HG03575 (cell line): ENCODE results near the gene PRR11.
"Not testable (repeated sequence)": the region's sequence is repeated elsewhere in the genome, so short reads cannot be mapped to it uniquely, and the experiment has no call there.

ENCODE experiments used
- ATAC-seq: cut with Tn5 transposase; IDR thresholded peaks from one replicate; pipeline ENCODE4 v1.9.1; 2021; ENCODE audit not compliant: unreplicated experiment, insufficient number of reproducible peaks, low FRiP score; ENCODE audit errors: extremely low read depth

The PRR11 gene

DNA sequence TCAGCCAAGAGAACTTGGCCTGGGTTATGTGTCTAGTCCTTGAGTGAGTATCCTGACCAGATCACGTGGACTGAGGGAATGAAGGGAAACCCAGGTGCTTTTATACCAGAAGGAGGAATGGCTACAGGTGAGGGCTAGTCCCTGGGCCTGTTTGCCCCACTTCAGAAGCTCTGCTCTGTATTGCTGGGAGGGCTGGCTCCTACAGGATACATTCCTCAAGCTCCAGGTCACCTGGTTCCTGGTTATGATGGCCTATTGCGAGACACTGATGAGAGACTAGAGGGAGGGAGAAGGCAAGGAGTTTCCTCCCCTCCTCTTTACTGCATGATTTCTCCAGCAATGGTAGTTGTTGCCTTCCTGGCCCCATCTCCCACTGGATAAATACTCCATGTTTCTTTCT, 35.3 kb downstream of the PRR11 start:
- ATAC-seq = no peak

GRCh38 chr17:59193336-59193862, 37.9 kb downstream of the PRR11 start:
- ATAC-seq = no peak

DNA sequence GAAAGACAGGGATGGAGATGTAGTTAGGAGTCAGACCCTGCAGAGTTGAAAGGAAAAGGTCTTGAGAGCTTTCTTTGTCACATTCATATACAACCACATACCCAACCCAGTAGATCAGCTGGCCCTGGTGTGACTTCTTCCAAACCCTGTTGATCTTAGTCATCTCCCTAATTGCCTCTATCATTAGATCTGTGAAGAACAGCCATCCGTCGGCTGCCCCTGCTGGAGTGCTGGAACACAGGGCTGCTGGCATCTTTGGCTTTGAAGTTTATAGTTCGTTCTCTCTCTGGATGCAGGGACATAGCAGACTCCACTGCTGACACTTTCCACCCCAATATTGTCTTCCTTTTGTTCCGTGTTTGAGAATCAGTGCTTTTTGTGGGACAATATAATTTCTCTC, 43.9 kb downstream of the PRR11 start:
- no peak for ATAC-seq

DNA sequence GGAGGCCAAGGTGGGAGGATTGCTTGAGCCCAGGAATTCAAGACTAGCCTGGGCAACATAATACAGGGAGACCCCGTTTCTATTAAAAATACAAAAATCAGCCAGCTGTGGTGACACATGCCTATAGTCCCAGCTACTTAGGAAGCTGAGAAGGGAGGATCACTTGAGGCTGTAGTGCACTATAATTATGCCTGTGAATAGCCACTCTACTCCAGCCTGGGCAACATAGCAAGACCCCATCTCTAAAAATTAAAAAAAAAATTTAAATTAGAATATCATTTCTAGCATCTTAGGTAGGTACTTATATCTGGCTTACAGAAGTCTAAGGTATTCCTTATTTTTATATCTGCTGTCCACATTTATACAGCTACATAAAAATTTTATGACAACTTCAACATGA, 46.8 kb downstream of the PRR11 start:
- ATAC-seq = no peak

DNA sequence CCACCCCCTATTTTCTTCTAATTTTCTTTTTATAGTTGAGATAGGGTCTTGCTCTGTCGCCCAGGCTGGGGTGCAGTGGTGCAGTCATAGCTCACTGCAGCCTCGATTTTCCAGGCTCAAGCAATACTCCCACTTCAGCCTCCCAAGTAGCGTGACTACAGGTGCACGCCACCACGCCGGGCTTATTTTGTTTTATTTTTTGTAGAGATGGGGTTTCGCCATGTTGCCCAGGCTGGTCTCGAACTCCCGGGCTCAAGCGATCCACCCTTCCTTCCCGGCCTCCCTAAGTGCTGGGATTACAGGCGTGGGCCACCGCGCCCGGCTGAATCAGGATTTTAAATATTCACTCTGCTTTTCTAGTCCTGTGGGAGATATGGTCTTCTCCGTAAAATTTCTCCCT, 63.8 kb downstream of the PRR11 start:
- no peak for ATAC-seq

GRCh38 chr17:59219992-59220327, 64.4 kb downstream of the PRR11 start:
- no peak for ATAC-seq

DNA sequence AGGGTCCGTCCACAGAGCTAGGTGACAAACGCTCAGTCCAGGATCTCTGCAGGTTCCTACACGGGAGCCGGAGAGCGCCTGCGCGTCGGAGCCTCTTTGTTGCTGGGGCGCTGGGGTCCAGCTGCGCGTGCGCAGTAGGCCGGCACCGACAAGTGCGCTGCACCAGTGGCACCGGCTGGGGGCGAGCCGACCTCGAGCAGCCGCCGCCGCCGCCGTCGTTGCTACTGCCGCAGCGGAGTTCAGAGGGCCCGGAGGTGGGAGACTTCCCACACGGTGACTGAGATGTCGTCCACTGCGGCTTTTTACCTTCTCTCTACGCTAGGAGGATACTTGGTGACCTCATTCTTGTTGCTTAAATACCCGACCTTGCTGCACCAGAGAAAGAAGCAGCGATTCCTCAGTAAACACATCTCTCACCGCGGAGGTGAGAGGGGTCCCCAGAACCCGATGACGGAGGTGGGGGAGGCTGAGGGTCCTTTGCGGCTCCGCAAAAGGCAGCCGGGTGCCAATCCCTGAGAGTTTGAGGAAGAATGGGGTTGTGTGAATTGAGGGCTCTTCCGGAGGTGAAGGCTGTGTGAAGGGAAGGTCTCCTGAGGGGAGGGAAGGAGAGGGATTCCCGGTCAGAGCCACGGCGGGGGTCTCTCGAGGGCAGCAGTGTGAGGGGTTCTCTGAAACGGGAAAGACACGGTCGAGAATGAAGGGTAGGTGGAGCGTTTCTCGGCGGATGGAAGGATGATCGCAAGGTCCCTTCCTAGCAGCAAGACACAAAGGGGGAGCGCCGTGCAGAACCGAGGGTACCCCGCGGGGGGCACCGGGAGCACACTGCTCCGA, 65.0 kb downstream of the PRR11 start, which contains the start of gene GDPD1:
GDPD1 (plus strand) TSS at position 184 of the 831 bp plus-strand sequence; CDS start at position 283, 99 bp downstream.
- peak; percentile 56 for ATAC-seq

DNA sequence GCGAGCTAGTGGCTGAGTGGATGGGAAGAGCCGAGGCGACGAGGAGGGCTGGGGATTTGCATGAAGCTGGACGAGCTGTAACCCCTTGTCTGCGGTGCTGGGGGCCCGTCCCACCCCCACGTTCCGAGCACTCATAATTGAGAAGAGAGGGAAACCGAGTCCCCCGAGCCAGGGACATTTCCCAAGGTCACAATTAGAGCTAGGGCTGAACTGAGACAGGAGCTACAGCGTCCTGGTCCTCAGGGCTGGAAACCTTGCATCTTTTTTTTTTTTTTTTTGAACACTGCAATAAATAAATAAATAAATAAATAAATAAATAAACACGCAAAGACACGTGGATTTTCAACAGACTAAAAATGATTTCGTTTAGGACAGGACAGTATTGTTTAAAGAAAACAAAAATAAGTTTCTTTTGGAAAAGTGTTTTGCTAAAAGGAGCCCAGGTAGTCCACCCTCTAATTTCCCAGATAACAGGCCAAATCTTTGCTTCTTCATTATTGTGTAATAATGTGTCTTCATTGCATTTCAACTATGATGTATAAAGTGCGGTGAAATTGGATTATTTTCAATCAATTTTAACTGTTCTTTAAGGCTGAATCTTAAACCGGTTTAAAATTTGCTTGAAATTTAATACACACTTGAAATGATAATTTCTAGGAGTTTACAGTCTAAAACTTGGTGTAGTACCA, 65.8 kb downstream of the PRR11 start:
- ATAC-seq = no peak

GRCh38 chr17:59223813-59224212, 68.3 kb downstream of the PRR11 start:
- ATAC-seq = no peak

GRCh38 chr17:59228588-59228987, 73.0 kb downstream of the PRR11 start:
- not testable (repeated sequence) for ATAC-seq

GRCh38 chr17:59230764-59231163, 75.2 kb downstream of the PRR11 start:
- ATAC-seq = no peak

DNA sequence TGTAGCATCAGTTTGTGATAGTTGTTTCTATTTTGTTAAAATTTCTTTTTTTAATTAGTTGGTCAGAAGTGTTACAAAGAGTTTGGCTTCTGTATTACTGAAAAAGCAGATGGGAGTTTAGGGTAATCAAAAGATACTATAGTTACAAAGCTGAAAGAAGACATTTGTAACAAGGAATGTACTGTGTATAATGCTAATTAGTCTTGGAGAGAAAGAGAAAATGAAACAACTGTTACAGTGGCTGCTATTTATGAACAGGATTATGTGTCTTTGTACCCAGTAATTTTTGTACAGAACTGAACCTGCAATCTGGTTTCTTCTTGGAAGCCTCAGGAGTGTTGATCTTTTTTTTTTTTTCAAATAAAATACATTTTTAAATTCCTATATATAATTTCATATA, 79.1 kb downstream of the PRR11 start:
- ATAC-seq = no peak

DNA sequence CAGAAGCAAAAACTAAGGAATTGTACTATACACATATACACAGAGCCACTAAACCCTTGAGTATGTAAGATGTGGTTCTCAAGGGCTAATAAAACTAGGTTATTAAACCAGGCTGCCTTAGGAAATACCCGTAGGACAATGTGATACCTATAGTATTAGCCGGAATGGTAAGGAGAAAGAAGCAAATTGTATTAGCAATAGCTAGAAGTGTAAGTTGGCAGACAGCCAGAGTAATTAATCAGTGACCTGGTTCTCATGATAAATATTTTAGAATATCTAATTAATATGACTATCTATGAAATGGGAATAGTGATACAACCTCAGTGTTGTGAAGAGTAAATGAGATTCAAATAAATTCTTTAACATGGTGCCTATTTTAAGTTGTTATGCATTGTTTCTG, 83.4 kb downstream of the PRR11 start:
- no peak for ATAC-seq

DNA sequence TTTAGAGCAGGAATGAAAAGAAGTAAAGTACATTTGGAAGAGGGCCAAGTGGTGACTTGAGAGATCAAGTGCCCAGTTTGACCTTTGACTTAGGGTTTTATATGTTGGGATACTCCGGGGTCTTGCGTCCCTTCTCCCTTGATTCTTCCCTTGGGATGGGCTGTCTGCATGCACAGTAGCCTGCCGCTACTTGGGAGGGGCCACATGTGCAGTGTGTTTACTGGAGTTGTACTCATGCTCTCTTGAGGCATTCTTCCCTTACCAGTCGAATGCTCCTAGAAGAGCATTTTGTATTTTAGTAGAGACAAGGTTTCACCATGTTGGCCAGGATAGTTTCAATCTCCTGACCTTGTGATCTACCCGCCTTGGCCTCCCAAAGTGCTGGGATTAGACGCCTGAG, 88.5 kb downstream of the PRR11 start:
- ATAC-seq = no peak
